ENCODE results near the gene TOX2. TPM values are rescaled to one million over a fixed set of nuclear protein-coding genes. Genes with fewer than 3 reads are reported as not detected.

The TOX2 gene
- total RNA-seq, 1 donor from 2014 or later: 0.70 TPM

DNA sequence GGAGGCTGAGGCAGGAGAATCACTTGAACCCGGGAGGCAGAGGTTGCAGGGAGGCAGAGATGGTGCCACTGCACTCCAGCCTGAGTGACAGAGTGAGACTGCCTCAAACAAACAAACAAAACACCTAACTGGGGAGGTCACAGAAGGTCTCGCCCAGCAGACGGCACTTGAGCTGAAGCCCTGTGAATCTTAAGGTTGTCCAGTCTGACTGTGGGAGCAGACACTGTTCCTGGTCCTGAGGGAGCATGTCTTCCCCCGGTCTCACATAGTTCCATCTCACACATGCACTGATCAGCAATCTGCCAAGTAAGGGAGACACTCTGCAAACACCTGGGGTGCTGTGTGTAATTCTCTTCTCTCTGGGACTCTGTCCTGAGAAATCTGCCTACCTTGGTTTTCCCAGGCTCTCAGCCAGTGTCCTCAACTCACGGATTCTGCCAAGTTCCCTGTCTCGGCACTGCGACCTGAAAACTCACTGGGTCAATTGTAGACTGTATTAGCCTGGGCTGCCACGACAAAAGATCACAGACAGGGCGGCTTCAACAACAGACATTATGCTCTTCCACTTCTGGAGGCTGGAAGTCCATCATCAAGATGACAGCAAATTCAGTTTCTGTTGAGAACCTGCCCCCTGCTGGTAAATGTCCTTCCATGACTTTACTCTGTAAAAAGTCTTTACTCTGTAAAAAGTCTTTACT, 178.0 kb downstream of the TOX2 start:
- peak; percentile 48 for DNase-seq (ENCODE audit: low read depth)

DNA sequence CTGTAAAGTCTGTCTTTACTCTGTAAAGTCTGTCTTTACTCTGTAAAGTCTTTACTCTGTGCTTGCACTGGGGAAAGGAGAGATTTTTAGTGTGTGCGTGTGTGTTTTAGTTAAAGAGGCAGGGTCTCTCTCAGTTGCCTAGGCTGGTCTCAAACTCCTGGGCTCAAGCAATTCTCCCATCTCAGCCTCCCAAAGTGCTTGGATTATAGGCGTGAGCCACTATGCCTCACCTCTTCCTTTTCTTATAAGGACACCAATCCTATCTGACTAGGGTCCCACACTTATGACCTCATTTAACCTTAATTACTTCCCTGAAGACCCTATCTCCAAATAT, 178.6 kb downstream of the TOX2 start:
- no peak for DNase-seq (ENCODE audit: low read depth)

DNA sequence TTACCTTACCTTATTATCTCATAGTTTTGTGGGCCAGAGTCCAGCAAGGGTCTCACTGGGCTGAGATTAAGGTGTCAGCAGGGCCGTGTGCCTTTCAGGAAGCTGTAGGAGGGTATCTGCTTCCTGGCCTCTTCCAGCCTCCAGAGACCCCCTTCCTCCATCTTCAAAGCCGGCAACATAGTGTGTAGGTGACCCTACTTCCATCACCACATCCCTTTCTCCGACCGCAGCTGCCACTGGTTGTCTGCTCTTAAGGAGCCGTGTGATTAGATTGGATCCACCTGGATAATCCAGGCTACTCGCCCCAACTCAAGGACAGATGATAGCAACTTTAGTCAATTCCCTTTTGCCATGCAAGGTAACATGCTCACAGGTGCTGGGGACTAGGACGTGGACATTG, 181.2 kb downstream of the TOX2 start:
- no peak for DNase-seq (ENCODE audit: low read depth)

DNA sequence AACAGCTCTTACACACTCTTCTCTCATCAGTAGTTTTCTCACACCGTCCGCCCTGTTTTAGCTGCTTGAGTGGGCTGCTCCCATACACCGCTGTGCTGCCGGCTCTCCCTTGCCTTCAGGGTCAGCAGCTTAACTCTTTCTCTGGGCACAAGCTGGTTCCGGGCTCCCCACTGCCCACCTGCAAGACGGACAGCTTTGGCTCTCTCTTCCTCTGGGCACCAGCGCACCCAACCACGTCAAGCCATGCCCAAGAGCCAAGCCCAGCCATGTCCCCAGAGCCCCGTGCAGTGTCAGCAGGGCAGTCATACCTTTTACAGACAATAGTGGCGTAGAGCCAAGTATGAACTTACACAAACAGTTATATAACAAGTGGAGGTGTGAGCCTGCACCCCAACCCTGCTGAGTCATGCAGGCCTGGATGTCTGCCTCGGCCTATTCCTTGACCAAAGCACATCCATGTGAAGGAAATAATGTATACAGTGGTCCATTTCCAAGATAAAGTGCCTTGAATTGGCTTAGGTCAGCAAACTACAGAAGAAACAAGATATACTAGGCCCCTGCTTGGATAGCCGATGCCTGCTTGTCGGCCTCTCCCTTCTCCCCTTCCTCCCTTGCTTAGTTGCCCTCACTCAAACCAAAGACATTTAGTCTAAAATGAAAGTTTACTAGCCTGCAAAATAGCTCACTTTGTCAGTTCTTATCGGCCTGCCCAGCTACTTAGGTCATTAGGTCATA, 183.0 kb downstream of the TOX2 start:
- DNase-seq (ENCODE audit: low read depth): no peak

DNA sequence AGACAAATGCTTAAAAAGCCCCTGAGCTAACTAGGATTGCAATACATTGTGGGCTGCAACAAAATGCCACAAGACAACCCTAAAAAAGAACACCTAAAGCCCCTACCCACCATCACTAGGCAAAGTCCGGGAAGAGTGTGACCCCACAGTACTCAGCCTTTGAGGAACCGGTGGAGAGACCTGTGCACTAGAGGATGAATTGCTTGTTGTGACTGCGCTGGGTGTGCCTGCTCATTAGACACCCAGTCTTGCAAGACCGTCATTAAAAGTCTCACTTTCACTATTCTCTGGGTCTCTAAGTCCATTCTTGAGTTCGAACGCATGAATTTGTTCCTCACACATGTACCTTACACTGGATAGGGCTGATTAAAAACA, 183.6 kb downstream of the TOX2 start:
- DNase-seq (ENCODE audit: low read depth): no peak

DNA sequence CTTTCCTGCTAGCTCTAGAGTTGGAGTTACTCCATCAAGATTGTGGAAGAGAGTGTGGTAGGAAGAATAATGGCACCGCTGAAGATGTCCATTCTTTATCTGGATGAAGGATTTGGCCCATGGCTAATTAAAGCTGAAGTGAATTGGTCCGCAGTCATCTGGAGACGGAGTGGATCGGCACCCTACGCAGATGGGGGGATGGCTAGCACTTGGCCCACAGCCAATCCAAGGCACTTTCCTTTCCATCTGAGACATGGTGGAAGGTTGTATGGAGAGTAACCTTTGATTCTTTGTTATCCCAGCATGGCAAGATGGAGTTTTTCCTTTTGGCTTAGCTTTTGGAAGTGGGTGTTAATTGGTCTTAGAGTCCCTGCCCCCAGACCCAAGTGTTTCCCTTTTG, 184.0 kb downstream of the TOX2 start:
- DNase-seq (ENCODE audit: low read depth): no peak

DNA sequence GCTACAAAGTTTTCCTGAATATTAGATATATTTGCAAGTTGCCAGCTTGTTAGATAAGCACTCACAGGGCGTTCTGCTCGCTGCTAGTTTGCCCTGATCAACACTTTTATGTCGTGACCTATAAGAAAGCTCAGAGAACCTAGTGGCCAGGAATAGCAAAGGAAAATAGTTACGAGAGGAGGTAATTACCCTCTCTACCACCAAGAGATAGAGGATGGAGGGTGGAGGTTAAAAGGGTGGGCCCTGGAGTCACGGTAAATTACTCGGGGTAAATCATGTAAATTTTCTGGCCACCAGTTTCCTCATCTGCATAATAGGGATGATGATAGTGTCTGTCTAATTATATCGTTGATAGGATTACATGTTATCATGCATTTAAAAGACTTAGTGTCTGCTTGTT, 185.2 kb downstream of the TOX2 start:
- DNase-seq (ENCODE audit: low read depth): no peak

DNA sequence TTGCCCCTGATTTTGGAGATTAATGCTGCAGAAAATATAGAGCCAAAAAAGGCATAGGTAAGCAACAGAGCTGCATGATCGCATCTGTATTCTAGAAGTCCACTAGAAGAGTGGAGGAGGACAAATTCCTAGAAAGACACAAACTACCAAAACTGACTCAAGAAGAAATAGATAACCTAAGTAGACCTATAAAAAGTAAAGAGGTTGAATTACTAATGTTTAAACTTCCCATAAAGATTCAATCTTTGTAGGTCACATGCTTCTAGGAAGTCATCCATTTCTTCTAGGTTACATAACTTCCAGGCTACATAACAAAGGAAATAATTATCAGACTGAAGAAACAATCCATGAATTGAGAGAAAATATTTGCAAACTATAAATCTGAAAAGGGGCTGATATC, 187.9 kb downstream of the TOX2 start:
- no peak for DNase-seq (ENCODE audit: low read depth)

DNA sequence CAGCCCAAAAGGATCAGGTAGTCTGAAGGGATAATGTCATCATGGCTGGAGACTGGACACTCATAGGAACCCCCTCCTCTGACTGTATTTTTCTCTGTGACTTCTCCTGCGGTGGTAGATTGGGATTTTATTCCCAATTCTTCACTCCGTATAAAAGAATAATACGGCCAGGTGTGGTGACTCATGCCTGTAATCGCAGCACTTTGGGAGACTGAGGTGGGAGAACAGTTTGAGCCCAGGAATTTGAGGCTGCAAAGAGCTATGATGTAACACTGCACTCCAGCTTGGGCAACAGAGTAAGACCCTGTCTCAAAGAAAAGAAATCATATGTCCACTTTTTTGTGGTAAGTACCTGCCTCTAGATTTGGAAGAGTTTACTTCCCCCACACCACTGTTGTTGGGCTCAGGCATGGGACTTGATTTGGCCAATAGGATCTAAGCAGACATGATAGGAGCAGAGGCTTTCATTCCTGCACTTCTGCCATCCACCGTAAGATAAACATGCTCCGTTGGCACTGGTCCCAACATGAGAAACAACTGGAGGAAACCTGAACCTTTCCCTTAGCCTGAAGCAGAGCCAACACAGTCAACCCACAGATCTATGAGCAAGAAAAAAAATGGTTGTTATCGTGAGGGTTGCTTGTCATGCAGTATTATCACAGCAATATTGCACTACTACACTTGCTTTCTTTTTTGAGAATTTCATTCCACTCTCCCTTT, 190.3 kb downstream of the TOX2 start:
- peak; percentile 95 for DNase-seq (ENCODE audit: low read depth)

DNA sequence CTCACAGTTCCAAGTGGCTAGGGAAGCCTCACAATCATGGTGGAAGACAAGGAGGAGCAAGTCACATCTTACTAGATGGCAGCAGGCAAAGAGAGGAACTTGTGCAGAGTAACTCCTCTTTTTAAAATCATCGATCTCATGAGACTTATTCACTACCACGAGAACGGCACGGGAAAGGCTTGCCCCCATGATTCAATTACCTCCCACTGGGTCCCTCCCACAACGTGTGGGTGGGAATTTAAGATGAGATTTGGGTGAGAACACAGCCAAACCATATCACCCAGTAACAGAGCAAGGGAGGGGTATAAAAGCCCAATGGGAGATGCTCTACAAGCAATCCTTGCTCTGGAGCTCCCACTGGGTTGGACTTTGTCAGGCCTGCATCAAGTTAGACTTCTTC, 192.0 kb downstream of the TOX2 start:
- DNase-seq (ENCODE audit: low read depth): no peak

DNA sequence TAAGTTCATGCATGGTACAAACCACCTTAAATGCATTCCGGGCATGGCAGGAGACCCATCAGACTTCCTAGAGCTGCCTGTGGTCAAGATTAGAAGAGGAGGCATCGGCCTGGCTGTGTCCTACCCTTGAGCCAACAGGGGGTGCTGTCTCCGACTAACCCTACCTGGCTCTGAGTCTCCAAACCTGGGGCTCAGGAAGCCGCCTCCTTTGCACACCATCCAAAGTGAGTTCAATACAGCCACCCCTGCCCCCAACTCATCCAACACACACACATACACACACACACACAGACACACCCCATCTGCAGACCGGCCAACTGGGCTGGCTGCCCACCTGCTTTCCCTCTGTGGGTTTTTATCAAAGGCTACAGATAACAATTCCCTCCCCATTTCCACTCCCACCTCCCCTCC, 195.3 kb downstream of the TOX2 start:
- peak; percentile 38 for DNase-seq (ENCODE audit: low read depth)

DNA sequence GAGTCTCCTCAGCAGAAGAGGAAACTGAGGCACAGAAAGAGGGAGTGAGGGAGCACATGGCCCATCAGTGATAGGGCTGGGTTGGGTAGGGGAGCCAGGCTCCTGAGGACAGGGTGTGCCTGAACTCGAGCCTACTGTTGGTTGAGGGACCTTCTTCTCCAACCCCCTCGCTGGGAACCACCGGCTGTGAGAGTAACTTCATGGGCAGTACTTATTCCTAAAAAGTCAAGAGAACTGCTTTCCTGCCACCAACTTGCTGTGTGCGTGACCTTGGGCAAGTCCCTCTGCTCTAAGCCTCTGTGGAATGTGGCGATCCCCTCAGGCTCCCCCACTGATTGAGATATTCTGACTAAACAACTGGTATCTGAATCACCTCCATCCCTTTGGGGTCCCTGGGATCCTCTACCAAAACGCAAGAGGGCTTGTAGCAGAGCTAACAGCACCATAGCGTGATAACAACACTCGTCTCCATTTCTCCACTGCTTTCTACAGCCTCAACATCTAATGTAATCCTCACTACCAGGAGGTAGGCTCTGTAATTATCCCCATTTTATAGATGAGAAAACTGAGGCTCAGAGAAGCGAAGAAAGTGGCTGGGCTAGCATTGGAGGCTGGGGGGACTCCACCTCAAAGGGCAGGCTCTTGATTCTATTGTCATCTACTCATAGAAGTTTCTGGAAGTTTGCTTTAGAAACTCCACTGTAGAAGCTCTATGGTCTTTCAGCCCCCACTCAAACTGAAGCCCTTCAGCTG, 196.3 kb downstream of the TOX2 start:
- no peak for DNase-seq (ENCODE audit: low read depth)

DNA sequence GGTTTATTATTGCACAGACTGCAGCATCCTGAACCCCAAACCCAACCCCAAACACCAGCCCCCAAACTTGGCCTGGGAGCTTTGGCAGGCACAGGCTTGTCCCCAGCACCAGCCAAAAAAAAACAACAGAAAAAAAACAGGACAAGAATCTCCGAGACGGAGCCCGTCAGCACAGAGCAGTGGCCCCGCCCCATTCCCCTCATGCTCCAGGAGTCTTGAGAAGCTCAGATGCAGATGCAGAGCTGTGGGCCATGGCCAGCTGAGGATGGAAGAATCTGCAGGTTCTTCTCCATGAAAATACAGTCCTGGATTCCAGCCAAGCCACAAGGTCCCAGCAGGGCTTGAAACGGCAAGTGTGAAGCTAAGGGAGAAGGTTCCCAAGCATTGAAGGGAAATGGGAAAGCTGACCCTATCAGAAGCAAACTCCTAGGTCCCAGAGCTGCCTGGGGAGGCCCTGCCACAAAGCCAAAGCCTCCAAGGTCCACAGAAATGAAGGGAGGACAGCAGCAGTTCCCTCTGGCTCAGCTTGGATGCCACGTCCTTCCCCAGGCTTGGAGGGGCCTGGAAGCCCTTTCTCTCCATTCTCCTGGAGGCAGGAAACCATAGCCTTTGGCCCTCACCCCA, 197.2 kb downstream of the TOX2 start:
- peak; percentile 47 for DNase-seq (ENCODE audit: low read depth)

DNA sequence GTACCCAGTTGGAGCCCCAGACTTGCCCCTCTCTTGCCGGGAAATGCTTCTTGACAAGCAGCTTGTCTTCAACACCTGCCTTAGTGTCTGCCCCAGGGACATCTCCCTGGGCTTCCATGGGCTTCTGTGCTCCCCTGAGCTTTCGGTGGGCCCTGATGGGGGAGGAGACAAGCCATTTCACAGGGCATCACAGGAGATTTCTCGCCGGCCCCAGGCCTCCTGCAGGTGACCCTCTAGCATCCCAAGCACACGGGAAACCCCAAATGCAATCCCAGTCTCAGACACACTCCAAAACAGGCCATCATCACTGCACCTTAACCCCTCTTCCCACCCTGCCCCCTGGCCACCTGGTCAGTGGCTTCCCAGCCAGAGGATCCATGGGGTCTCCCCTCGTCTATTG, 197.8 kb downstream of the TOX2 start:
- no peak for DNase-seq (ENCODE audit: low read depth)

DNA sequence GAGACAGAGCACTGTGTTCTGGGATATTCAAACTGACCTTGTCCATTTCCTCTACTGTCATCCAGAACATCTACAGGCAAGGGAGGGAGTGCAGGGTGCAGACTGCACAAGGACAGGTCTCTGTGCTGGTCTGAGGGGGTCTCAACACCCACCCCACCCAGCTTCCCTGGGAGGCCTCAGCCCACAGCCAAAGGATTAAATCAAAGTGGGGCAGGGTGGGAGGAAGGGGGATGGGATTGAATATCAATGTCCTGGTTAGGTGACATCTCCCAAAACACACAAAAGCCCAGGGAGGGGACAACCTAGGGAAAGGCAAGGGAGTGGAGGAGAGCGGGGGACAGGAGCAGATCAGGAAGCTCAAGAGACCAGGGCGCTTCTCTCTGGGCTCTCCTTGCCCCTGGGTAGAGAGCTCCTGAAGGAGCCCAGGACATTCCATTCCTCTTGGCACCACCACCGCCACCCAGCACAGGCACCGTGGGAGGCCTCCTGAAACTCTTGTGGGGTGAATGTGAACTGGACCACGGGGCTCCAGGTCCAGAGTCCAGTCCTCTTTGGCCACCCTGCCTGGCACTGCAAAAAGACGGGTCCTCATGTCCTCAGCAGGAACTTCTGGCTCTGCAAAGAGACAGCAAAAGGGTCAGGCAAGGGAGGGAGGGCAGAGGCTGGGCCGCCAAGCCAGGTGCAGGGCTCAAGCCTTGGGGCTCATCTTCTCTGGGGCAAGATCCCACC, 198.4 kb downstream of the TOX2 start:
- DNase-seq (ENCODE audit: low read depth): no peak

DNA sequence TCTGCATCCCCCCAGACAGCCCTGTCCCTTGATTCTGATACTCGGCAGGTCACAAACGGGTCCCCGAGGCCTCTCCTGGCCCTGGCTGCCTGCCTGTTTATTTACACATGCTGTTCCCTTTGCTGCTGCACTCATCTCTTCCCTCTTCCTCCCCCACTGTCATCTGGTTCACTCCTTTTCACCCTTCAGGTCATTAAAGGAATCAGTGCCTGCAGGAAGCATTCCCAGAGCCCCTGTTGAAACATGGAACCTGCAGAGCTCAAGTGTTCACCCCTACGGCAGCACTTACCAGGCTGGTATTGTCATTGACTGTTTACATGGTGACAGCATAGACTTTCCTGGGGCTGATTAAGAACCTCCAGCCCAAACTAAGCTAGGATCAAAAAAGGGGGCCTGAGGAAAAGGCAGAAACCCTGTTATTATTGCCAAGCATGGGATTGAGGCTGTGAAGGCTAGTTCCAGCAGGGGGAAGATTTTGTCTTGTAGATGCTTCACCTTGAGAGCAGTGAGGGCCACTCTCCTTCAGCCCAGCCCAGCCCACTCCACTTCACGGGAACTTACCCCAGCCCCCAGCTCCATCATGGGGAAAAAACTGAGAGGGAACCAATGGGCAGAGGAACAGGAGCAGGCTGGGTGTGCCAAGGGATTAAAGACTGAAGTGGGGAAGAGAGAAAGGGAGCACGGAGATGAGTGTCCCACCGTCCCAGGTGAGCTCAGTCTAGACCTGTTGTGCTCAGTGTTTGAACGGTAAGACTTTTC, 199.1 kb downstream of the TOX2 start:
- DNase-seq (ENCODE audit: low read depth): no peak

DNA sequence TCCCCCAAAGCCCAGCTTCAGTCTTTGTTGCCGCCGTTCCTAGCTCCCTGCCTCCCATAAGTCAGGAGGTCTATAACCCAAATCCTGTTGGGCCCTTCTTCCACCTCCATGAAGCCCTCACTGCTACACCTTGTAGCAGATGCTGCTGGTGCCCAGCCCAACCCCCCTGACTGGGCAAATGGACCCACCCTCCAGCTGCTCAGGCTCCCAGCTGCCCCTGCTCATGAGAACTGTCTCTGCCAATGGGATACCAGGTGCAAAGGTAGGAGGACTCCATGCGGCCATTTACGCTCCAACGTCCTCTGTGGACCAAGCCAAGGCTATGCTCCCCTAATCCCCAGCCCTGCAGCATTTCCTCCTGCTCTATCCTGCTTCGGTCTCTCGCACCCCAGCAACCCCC, 200.5 kb downstream of the TOX2 start:
- DNase-seq (ENCODE audit: low read depth): no peak

DNA sequence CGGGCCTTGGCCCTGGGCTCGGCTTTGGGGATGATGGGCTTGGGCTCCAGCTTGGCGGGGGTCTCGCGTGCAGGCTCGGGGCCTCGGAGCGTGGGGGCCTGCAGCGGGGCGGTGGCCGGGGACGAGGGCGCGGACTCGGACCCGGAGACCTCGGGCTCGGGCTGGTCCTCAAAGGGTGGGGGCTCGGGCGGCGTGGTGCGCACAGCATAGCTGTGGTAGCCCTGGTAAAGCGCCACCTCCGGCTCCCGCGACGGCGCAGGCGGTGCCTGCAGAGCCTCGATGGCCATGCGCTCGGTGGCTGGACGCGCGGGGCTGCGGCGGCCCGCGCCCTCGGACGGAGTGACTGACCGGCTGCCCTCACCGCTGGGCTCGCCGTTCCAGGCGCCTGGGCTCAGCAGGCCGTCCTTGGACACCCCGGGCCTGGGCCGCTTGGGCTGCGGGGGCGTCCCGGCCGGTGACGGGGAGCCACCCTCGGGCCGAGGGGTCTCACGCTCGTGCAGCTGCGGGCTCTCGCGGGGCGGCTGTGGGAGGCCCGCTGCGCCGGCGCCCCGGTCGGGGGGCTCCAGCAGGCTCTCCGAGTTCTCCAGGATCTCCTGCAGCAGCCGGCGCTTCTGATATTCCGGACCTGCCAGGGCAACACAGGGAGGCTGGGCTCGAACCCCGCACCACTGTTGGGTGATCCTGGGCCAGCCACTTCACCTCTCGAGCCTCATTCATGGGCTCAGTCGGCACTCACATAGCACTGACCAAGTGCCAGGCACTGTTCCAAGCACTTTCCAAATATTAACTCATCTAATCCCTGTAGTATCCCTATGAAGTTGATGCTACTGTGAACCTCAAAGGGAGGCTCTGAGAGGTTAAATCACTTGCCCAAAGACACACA, 201.4 kb downstream of the TOX2 start:
- no peak for DNase-seq (ENCODE audit: low read depth)
